Breast epithelium (tissue), 4 donors: ENCODE data around the gene ARHGEF1. TPM values are rescaled to one million over a fixed set of nuclear protein-coding genes. Genes with fewer than 3 reads are reported as not detected.

Experiments used
- DNase-seq, 2 donors: peaks; one replicate each; pipeline ENCODE4 v3.0.0-alpha.2; 2019; ENCODE audit warnings: low spot score in 2 of 2
- H3K27ac ChIP-seq, 2 donors: fragments of 200-600 bp; sonication (generic) in 1 of 2; one replicate each; pipeline ENCODE4 v1.5.1; 2016 to 2019; ENCODE audit warnings: mild to moderate bottlenecking in 1 of 2
- H3K27me3 ChIP-seq, 2 donors: fragments of 200-600 bp; sonication (generic) in 1 of 2; one replicate each; pipeline versions ENCODE4 v1.5.1 to v1.6.0; 2017 to 2019; ENCODE audit warnings: control low read depth in 1 of 2, mild to moderate bottlenecking in 1 of 2
- H3K36me3 ChIP-seq: fragments of 200-600 bp; one replicate; pipeline ENCODE4 v1.5.1; 2019
- H3K4me1 ChIP-seq, 2 donors: fragments of 200-600 bp; sonication (generic); one replicate each; pipeline ENCODE4 v1.5.1; 2016 to 2019; ENCODE audit warnings: control low read depth in 1 of 2
- H3K4me3 ChIP-seq, 3 donors: fragments of 200-600 bp; sonication (generic); 1 replicate in 2 of 3; 2 replicates in 1 of 3; pipeline ENCODE4 v1.5.1; 2016 to 2019; ENCODE audit warnings: mild to moderate bottlenecking in 3 of 3, moderate library complexity in 2 of 3
- H3K9me3 ChIP-seq, 2 donors: fragments of 200-600 bp; sonication (generic) in 1 of 2; one replicate each; pipeline ENCODE4 v1.5.1; 2016 to 2019; ENCODE audit warnings: control low read depth in 1 of 2
- CTCF ChIP-seq, 3 donors: fragments of 450-650 bp; IDR thresholded peaks; one replicate each; pipeline ENCODE4 v1.5.1; 2016 to 2017; ENCODE audit warnings: antibody characterized with exemption in 3 of 3, mild to moderate bottlenecking in 3 of 3, moderate library complexity in 3 of 3
- POLR2A ChIP-seq: fragments of 450-650 bp; IDR thresholded peaks from one replicate; pipeline ENCODE4 v1.6.1; 2016; ENCODE audit warnings: antibody characterized with exemption, mild to moderate bottlenecking, moderate library complexity
- POLR2AphosphoS5 ChIP-seq, 3 donors: sonication (generic); formaldehyde crosslinking; IDR thresholded peaks; one replicate each; pipeline ENCODE4 v1.6.1; 2017; ENCODE audit warnings: antibody characterized with exemption in 3 of 3
- intact Hi-C: fragments of 100-400 bp; cut with DNase I; formaldehyde crosslinking; loops from one replicate; pipeline ENCODE4 v1.15.1; 2023; ENCODE audit warnings: low total_unique reads
- total RNA-seq, 3 donors: library from RNA; depleted of rRNA; stranded (reverse); fragments of >200 nt; gene quantifications; one replicate each; pipeline ENCODE4 v1.1.0, GENCODE V29; 2016

Gene ARHGEF1
- total RNA-seq, 3 donors from 2014 or later, result 55.0 to 61.9 (median 55.7) TPM

DNA sequence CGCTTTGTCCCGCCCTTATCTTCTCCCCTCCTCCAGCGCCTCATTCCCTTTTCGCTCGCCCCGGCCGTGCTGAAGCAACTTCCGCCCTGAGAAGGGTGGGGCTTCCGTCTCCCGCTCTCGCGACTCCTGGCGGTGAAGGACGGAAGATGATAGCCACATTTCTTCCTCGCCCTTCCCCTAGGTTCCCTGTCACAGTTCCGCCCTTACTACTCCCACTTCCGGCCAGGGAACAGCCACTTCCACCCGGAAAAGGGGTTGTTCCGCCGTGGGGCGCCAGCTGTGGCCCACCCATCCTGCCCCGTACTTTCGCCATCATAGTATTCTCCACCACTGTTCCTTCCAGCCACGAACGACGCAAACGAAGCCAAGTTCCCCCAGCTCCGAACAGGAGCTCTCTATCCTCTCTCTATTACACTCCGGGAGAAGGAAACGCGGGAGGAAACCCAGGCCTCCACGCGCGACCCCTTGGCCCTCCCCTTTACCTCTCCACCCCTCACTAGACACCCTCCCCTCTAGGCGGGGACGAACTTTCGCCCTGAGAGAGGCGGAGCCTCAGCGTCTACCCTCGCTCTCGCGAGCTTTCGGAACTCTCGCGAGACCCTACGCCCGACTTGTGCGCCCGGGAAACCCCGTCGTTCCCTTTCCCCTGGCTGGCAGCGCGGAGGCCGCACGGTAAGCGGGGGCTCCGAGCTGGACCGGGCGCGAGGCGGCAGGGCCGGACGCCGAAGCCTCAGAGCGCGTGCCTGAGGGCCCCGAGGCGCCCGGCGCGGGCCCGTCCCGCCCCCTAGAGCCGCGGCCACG is 23.2 kb upstream of the ARHGEF1 start, which contains the start of gene RPS19:
RPS19 (plus strand) TSS at position 638 of the 801 bp plus-strand sequence. CDS start 520 bp downstream, outside the sequence.
- intact Hi-C loops, result no loop called here
- DNase-seq, result peak; percentile 98
- Histone ChIP-seq H3K9me3 (no peaks in the 10 kb centered on the region), H3K4me3 (peak within 1 kb of the TSS; percentile 86 to 98 (median 92)), H3K36me3 (no peaks in the 10 kb centered on the region), H3K4me1 (peaks cover 12 to 23% of the 10 kb centered on the region in 2 donors), H3K27ac (peak within 1 kb of the TSS; percentile 96 to 99), H3K27me3 (no peaks in the 10 kb centered on the region)
- peak; percentile 54 for TF ChIP-seq POLR2A
- peak; percentile 90 to 96 (median 96) for TF ChIP-seq CTCF (IDR thresholded peaks at IDR 0.05)
- peak; percentile 92 to 99 (median 94) for TF ChIP-seq POLR2AphosphoS5 (IDR thresholded peaks at IDR 0.05)

DNA sequence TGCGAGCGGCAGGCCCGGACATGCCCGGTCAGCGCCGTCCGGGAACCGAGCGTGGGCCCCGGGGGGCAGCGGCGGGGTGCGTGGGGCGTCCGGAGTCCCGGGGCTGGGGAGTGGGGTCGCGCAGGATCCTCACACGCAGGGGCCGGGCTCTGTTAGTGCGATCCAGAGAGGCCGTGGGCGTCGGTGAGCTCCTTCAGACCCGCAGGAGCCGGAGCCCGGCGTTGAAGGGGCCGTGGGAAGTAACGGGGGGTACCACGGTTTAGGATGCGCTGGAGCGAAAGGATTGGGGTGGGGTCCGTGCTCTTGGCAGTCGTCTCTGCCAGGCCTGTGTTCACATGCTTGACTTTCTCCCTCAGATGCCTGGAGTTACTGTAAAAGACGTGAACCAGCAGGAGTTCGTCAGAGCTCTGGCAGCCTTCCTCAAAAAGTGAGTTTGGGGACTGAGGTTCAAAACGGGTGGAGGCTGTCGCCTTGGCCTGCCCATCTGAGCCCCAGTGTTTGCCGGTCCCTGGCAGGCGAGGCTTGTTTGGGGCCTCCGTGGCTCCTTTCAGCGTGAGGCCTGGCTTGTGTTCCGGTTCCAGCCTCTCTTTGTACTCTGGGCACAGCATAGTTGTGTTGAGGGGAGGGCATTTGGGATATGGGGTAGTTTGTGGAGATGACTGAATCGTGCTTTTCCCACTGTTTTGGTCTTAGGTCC is 22.4 kb upstream of the ARHGEF1 start:
- Histone ChIP-seq H3K36me3 (no peaks in the 10 kb centered on the region), H3K27ac (peak overlapping the region; percentile 96 to 99), H3K4me3 (peak overlapping the region; percentile 86 to 98 (median 92)), H3K9me3 (no peaks in the 10 kb centered on the region), H3K27me3 (no peaks in the 10 kb centered on the region), H3K4me1 (peaks cover 12 to 23% of the 10 kb centered on the region in 2 donors)
- DNase-seq, result no peak
- intact Hi-C loops, result no loop called here
- TF ChIP-seq POLR2AphosphoS5 (IDR thresholded peaks at IDR 0.05) (no peak), POLR2A (no peak)

DNA sequence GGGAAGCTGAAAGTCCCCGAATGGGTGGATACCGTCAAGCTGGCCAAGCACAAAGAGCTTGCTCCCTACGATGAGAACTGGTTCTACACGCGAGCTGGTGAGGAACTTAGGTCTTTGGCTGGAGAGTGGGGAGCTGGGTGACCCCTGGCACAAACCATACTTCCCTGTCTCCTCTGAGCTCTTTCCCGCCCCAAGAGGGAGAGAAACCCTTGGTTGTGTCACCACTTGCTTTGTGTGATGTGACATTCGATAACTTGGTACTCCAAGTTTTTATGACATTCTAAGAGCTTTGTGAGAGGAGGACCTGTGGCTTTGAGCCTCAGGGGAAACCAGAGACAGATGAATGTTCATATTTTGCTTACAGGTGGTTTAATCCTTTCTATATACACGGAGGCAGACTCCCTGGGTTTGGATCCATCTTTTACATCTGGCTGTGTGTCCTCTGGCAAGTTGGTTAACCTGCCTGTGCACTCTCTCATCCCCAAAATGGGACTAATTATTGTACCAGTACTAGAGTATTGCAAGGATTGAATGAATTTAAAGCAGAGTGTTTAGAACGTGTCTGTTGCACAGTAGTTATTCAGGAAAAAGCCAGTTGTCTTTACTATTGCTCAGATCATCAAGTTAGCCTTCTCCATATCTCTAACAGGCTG is 21.7 kb upstream of the ARHGEF1 start:
- intact Hi-C loops, result no loop called here
- no peak for TF ChIP-seq POLR2AphosphoS5 (IDR thresholded peaks at IDR 0.05)
- no peak for TF ChIP-seq CTCF (IDR thresholded peaks at IDR 0.05)
- no peak for TF ChIP-seq POLR2A
- H3K36me3 ChIP-seq, result no peaks in the 10 kb centered on the region
- peaks cover 12 to 23% of the 10 kb centered on the region in 2 donors for H3K4me1 ChIP-seq
- H3K27ac ChIP-seq, result peak overlapping the region; percentile 96 to 99
- H3K27me3 ChIP-seq, result no peaks in the 10 kb centered on the region
- H3K9me3 ChIP-seq, result no peaks in the 10 kb centered on the region
- no peak for DNase-seq
- H3K4me3 ChIP-seq, result peak overlapping the region; percentile 86 to 98 (median 92)

DNA sequence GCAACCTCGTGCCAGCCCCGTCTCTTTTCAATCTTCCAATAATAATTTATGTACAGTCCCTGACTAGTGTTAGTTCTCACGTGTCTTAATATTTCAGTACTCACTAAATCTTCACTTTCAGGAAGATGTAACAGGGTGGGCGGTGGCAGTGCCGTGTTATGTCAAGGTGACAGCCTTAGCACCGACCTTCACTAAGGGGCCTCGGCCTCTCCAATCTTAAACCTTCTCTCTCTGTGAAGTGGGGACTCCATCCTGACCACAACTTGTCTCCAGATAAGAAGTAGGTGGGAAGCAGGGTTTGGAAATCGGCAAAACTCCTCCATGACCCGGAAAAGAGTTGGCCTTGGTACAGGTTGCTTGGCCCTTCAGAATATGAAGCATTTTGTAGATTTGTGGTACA is 21.1 kb upstream of the ARHGEF1 start:
- intact Hi-C loops, result no loop called here
- Histone ChIP-seq H3K36me3 (no peaks in the 10 kb centered on the region), H3K9me3 (no peaks in the 10 kb centered on the region), H3K27ac (peak overlapping the region in 1 of 2 donors; percentile 96), H3K4me1 (peaks cover 12 to 29% of the 10 kb centered on the region in 2 donors), H3K4me3 (peak overlapping the region in 2 of 3 donors; percentile 92 to 98), H3K27me3 (no peaks in the 10 kb centered on the region)
- no peak for DNase-seq
- TF ChIP-seq POLR2A, result no peak
- TF ChIP-seq POLR2AphosphoS5 (IDR thresholded peaks at IDR 0.05), result no peak
- no peak for TF ChIP-seq CTCF (IDR thresholded peaks at IDR 0.05)

- no peak for DNase-seq
- H3K36me3 ChIP-seq, result no peaks in the 10 kb centered on the region
- no peaks in the 10 kb centered on the region for H3K9me3 ChIP-seq
- H3K4me1 ChIP-seq, result peaks cover 12 to 30% of the 10 kb centered on the region in 2 donors
- no peaks in the 10 kb centered on the region for H3K27me3 ChIP-seq
- intact Hi-C loops, result no loop called here
- H3K27ac ChIP-seq, result no peak overlapping the region
- H3K4me3 ChIP-seq, result peak overlapping the region in 1 of 3 donors; percentile 98
- TF ChIP-seq CTCF (IDR thresholded peaks at IDR 0.05) (no peak), POLR2AphosphoS5 (IDR thresholded peaks at IDR 0.05) (no peak), POLR2A (no peak)
These were observed 20.5 kb upstream of the ARHGEF1 start for GRCh38 chr19:41862445-41862986.
